Sigmoid colon (tissue), 7 donors: ENCODE results near the gene IFIT5. TPM values are rescaled to one million over a fixed set of nuclear protein-coding genes. Genes with fewer than 3 reads are reported as not detected.

Experiments used
- DNase-seq: peaks from one replicate; pipeline ENCODE4 v3.0.0-alpha.2; 2019
- H3K27ac ChIP-seq, 4 donors: fragments of 200-600 bp; sonication (generic); one replicate each; pipeline ENCODE4 v1.5.1; 2016 to 2019; ENCODE audit warnings: mild to moderate bottlenecking in 1 of 4
- H3K27me3 ChIP-seq, 3 donors: fragments of 200-600 bp; sonication (generic); one replicate each; pipeline ENCODE4 v1.5.1; 2019; ENCODE audit warnings: mild to moderate bottlenecking in 1 of 3
- H3K36me3 ChIP-seq, 4 donors: fragments of 200-600 bp; sonication (generic); one replicate each; pipeline ENCODE4 v1.5.1; 2016 to 2019
- H3K4me1 ChIP-seq, 4 donors: fragments of 200-600 bp; sonication (generic); one replicate each; pipeline ENCODE4 v1.5.1; 2017 to 2019
- H3K4me3 ChIP-seq, 4 donors: fragments of 200-600 bp; sonication (generic); one replicate each; pipeline ENCODE4 v1.5.1; 2017 to 2019; ENCODE audit warnings: mild to moderate bottlenecking in 2 of 4, moderate library complexity in 1 of 4
- H3K9me3 ChIP-seq, 4 donors: fragments of 200-600 bp in 3 of 4; sonication (generic) in 3 of 4; one replicate each; pipeline versions ENCODE4 v1.5.1 to v1.6.1; 2013 to 2019
- EP300 ChIP-seq, 4 donors: sonication (generic); formaldehyde crosslinking; IDR thresholded peaks; one replicate each; pipeline ENCODE4 v1.6.1; 2017; ENCODE audit warnings: antibody characterized with exemption in 4 of 4
- POLR2A ChIP-seq, 2 donors: fragments of 450-650 bp; IDR thresholded peaks; one replicate each; pipeline ENCODE4 v1.6.1; 2016; ENCODE audit warnings: antibody characterized with exemption in 2 of 2, mild to moderate bottlenecking in 2 of 2, moderate library complexity in 2 of 2
- POLR2AphosphoS5 ChIP-seq, 4 donors: sonication (generic); formaldehyde crosslinking; IDR thresholded peaks; one replicate each; pipeline ENCODE4 v1.6.1; 2017; ENCODE audit warnings: antibody characterized with exemption in 4 of 4
- WGBS, 2 donors: extraction: QIAGEN DNeasy Blood & Tissue Kit; methylation state at CpG; one replicate each; pipeline ENCODE4 v1.1.7; 2013; 5-methylcytosine and 5-hydroxymethylcytosine counted together
- intact Hi-C: fragments of 100-400 bp; cut with DNase I; formaldehyde crosslinking; loops from one replicate; pipeline ENCODE4 v1.15.1; 2023
- polyA plus RNA-seq, 3 donors: library from polyadenylated mRNA; stranded (reverse); fragments of 200-250 nt; gene quantifications; one replicate each; pipeline ENCODE4 v1.2.3, GENCODE V29; 2013
- total RNA-seq, 4 donors: library from RNA; depleted of rRNA; stranded (reverse); fragments of >200 nt; gene quantifications; one replicate each; pipeline ENCODE4 v1.1.0, GENCODE V29; 2016
- TF ChIP-seq, protein P1 (sequence below), 4 experiments: fragments of 450-650 bp in 3 of 4; fragments of 200-600 bp in 1 of 4; IDR thresholded peaks; one replicate each; pipeline ENCODE4 v1.5.1; 2016 to 2019; ENCODE audit warnings: antibody characterized with exemption in 4 of 4, mild to moderate bottlenecking in 3 of 4, moderate library complexity in 2 of 4
- donor health status: healthy with polysubstance abuse.
- donor health status: Bipolar disorder and iron deficiency.
- donor health status: healthy.

IFIT5 gene
- total and polyA plus RNA-seq, 7 donors: 5.3 to 24.3 (median 10.2) TPM

DNA sequence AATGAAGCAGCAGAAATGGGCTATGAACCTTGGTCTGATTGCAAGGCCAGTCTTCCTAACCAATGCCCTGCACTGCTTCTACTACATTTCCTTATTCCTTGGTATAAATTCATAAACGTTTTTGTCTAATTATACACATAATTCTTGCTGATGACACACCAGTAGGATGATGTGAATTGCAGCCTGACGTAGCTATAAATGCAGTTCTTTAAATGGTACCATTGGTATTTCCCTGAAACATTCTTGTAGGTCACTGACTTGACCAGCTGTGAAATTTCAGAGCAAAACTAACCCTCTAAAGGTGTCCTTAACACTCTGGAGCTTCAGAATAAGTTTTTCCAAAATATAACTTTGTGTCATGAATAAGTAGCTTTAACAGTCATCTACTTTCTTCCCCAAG is 50.8 kb downstream of the IFIT5 start:
- TF ChIP-seq, protein P1, sequence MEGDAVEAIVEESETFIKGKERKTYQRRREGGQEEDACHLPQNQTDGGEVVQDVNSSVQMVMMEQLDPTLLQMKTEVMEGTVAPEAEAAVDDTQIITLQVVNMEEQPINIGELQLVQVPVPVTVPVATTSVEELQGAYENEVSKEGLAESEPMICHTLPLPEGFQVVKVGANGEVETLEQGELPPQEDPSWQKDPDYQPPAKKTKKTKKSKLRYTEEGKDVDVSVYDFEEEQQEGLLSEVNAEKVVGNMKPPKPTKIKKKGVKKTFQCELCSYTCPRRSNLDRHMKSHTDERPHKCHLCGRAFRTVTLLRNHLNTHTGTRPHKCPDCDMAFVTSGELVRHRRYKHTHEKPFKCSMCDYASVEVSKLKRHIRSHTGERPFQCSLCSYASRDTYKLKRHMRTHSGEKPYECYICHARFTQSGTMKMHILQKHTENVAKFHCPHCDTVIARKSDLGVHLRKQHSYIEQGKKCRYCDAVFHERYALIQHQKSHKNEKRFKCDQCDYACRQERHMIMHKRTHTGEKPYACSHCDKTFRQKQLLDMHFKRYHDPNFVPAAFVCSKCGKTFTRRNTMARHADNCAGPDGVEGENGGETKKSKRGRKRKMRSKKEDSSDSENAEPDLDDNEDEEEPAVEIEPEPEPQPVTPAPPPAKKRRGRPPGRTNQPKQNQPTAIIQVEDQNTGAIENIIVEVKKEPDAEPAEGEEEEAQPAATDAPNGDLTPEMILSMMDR (IDR thresholded peaks at IDR 0.05): no peak
- TF ChIP-seq POLR2AphosphoS5 (IDR thresholded peaks at IDR 0.05): no peak
- TF ChIP-seq POLR2A (IDR thresholded peaks at IDR 0.05): no peak
- intact Hi-C loops: no loop called here
- H3K27ac ChIP-seq: no peak overlapping the region
- H3K9me3 ChIP-seq: no peaks in the 10 kb centered on the region
- peaks cover 0 to 14% (median 4%) of the 10 kb centered on the region in 4 donors for H3K4me1 ChIP-seq
- H3K27me3 ChIP-seq: no peaks in the 10 kb centered on the region
- no peak for DNase-seq
- WGBS, 2 donors: 44 to 65% methylated on average over 2 of the region's 2 CpGs
- H3K36me3 ChIP-seq: no peaks in the 10 kb centered on the region
- H3K4me3 ChIP-seq: no peak overlapping the region

DNA sequence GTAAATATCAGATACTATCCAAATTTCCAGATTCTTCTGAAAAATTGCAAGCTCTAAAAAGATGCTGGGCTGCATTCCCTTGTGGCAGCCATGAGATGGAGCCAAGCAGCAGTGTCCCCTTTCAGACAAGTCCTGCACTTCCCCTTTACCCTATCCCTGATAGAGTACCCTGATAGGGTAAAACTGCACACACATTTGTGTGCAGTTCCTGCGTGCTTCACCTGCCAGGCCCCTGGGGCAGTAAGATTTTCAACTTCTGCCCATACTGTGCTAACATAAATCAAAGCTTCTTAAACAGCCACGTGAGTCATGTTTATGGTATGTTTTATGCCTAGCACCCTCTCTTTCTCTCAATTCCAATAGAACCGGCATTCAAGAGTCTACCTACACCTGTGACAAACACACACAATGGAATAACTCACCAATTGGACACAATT is 52.2 kb downstream of the IFIT5 start:
- DNase-seq: no peak
- 6 to 33% methylated on average over 3 of the region's 3 CpGs for WGBS, 2 donors
- intact Hi-C loops: no loop called here
- Histone ChIP-seq H3K9me3 (no peaks in the 10 kb centered on the region), H3K36me3 (no peaks in the 10 kb centered on the region), H3K4me3 (no peak overlapping the region), H3K27me3 (no peaks in the 10 kb centered on the region), H3K4me1 (peaks cover 0 to 14% (median 4%) of the 10 kb centered on the region in 4 donors), H3K27ac (no peak overlapping the region)
- TF ChIP-seq POLR2A (IDR thresholded peaks at IDR 0.05): no peak
- TF ChIP-seq, protein P1 (IDR thresholded peaks at IDR 0.05): peak in 2 of 4 experiments; percentile 18 to 28

DNA sequence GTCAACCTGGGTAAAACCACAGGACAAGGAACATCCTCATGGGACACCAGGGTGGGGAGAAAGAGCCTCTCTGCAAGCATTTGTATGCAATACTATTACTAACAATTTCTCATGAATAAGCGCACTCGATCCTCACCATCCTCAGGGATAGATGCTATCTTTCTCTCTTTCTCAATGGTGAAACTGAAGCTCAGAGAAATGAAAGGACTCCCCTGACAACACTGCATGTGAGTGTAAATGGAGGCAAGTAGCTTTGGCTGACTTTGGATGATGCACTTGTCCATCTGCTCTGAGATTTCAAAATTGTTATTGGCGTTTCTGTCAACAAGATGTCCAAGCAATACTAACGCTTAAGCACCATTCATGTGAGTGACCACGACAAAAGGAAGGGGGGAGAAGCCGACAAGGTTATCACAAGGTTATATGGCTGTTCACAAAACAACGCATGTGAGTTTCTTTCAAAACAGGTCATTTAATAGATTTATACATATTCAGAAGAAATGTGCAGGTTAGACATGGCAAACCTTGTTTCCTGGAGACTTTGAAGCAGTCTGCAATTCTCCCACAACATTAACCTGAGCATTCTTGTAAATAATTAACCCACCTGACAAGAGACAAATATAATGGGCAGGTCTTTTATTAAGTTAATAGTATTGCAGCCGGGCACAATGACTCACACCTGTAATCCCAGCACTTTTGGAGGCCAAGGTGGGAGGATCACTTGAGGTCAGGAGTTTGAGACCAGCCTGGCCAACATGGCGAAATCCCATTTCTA is 54.0 kb downstream of the IFIT5 start:
- no peak overlapping the region for H3K4me3 ChIP-seq
- intact Hi-C loops: no loop called here
- peaks cover 0 to 14% (median 4%) of the 10 kb centered on the region in 4 donors for H3K4me1 ChIP-seq
- no peaks in the 10 kb centered on the region for H3K36me3 ChIP-seq
- H3K9me3 ChIP-seq: no peaks in the 10 kb centered on the region
- no peak overlapping the region for H3K27ac ChIP-seq
- TF ChIP-seq, protein P1 (IDR thresholded peaks at IDR 0.05): no peak
- TF ChIP-seq POLR2A (IDR thresholded peaks at IDR 0.05): no peak
- no peak for TF ChIP-seq EP300 (IDR thresholded peaks at IDR 0.05)
- TF ChIP-seq POLR2AphosphoS5 (IDR thresholded peaks at IDR 0.05): no peak
- 67 to 82% methylated on average over 9 of the region's 9 CpGs for WGBS, 2 donors
- H3K27me3 ChIP-seq: no peaks in the 10 kb centered on the region
- no peak for DNase-seq

DNA sequence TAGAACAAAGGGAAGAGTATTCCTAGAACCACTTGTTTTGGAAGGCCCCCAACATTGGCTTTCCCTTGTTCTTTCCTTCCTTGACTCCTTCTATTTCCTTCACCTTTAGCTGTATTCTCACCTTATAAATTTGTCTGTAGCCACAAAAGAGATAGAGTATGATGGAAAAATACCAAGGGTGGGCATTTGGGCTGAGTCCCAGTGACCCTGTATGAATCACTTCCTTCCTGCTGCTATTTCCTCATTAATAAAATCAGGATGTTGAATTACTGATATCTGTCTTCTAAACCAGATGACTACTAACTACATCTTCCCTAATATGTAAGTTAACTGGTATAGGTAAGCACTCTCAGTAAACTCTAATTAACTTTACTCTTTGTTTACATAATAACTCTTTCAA is 55.1 kb downstream of the IFIT5 start:
- H3K36me3 ChIP-seq: no peaks in the 10 kb centered on the region
- intact Hi-C loops: no loop called here
- no peak for TF ChIP-seq POLR2A (IDR thresholded peaks at IDR 0.05)
- TF ChIP-seq, protein P1 (IDR thresholded peaks at IDR 0.05): no peak
- TF ChIP-seq POLR2AphosphoS5 (IDR thresholded peaks at IDR 0.05): no peak
- TF ChIP-seq EP300 (IDR thresholded peaks at IDR 0.05): no peak
- no peak for DNase-seq
- no peaks in the 10 kb centered on the region for H3K27me3 ChIP-seq
- peaks cover 0 to 16% (median 4%) of the 10 kb centered on the region in 4 donors for H3K4me1 ChIP-seq
- H3K9me3 ChIP-seq: no peaks in the 10 kb centered on the region
- no peak overlapping the region for H3K4me3 ChIP-seq
- H3K27ac ChIP-seq: no peak overlapping the region

Other genes with a start within 250 kb of the IFIT5 start
- gene CH25H, start 207.3 kb upstream of the IFIT5 start, total RNA-seq: 1 to 10 TPM in 3 of 4 donors, not detected in 1; 1.4 to 6.7 (median 2.1) TPM
- gene CH25H, start 207.3 kb upstream of the IFIT5 start, polyA plus RNA-seq: 1 to 10 TPM in 1 of 3 donors, under 1 TPM in 1, not detected in 1; 0.60 to 3.2 TPM
- gene LIPA, start 162.8 kb upstream of the IFIT5 start, total RNA-seq: 10 to 100 TPM; 23.1 to 35.7 (median 31.4) TPM
- 100 to 1,000 TPM in 1 of 3 donors, 10 to 100 TPM in 2; 31.2 to 240 (median 37.6) TPM for gene LIPA, start 162.8 kb upstream of the IFIT5 start, polyA plus RNA-seq
- gene IFIT2, start 112.5 kb upstream of the IFIT5 start, total RNA-seq: 1 to 10 TPM; 2.0 to 6.8 (median 3.2) TPM
- 10 to 100 TPM in 1 of 3 donors, 1 to 10 TPM in 2; 3.9 to 13.9 (median 6.6) TPM for gene IFIT2, start 112.5 kb upstream of the IFIT5 start, polyA plus RNA-seq
- gene IFIT3, start 86.6 kb upstream of the IFIT5 start, total RNA-seq: 10 to 100 TPM in 2 of 4 donors, 1 to 10 TPM in 2; 8.0 to 20.7 (median 10.5) TPM
- 10 to 100 TPM in 1 of 3 donors, 1 to 10 TPM in 2; 4.9 to 36.1 (median 7.2) TPM for gene IFIT3, start 86.6 kb upstream of the IFIT5 start, polyA plus RNA-seq
- not detected for gene IFIT1B, start 36.5 kb upstream of the IFIT5 start, total RNA-seq
- gene IFIT1B, start 36.5 kb upstream of the IFIT5 start, polyA plus RNA-seq: not detected
- 10 to 100 TPM; 11.8 to 33.5 (median 20.9) TPM for gene IFIT1, start 21.9 kb upstream of the IFIT5 start, total RNA-seq
- 10 to 100 TPM in 1 of 3 donors, 1 to 10 TPM in 2; 6.9 to 27.1 (median 7.2) TPM for gene IFIT1, start 21.9 kb upstream of the IFIT5 start, polyA plus RNA-seq
- gene SLC16A12, start 121.0 kb downstream of the IFIT5 start, total RNA-seq: 1 to 10 TPM; 1.1 to 3.9 (median 2.2) TPM
- under 1 TPM in 2 of 3 donors, not detected in 1; 0.13 to 0.23 TPM for gene SLC16A12, start 121.0 kb downstream of the IFIT5 start, polyA plus RNA-seq
- 1 to 10 TPM; 1.6 to 6.1 (median 3.7) TPM for gene PANK1, start 230.7 kb downstream of the IFIT5 start, total RNA-seq
- 10 to 100 TPM in 2 of 3 donors, 1 to 10 TPM in 1; 7.5 to 26.4 (median 18.0) TPM for gene PANK1, start 230.7 kb downstream of the IFIT5 start, polyA plus RNA-seq